Panc1 (cell line): ENCODE results near the gene BMPR2. TPM values are rescaled to one million over a fixed set of nuclear protein-coding genes. Genes with fewer than 3 reads are reported as not detected.

Experiments
- ATAC-seq: fragments of 200-7000 bp; cut with Tn5 transposase; 2 replicates; pipeline ENCODE4 v1.9.1; 2020; ENCODE audit warnings: mild to moderate bottlenecking, moderate library complexity
- BruUV-seq: library from RNA; stranded (reverse); fragments of 400-500 nt; replicated peaks from 2 replicates; lab custom pipeline; 2021; lab: Mats Ljungman, UMichigan
- CTCF ChIA-PET: fragments of 300-600 bp; sonication (Branson Sonifier 250); formaldehyde crosslinking; loops from one replicate; lab custom pipeline; 2022; ENCODE audit warnings: antibody characterized with exemption; lab: Charles Lee
- POLR2A ChIA-PET: fragments of 300-600 bp; sonication (Branson Sonifier 250); formaldehyde crosslinking; loops from one replicate; lab custom pipeline; 2022; ENCODE audit warnings: antibody characterized with exemption; lab: Charles Lee
- DNase-seq: peaks from one replicate; pipeline ENCODE4 v3.0.0-alpha.2; 2010; ENCODE audit warnings: low read depth, low spot score
- H3K27ac ChIP-seq: 2 replicates; pipeline ENCODE4 v1.5.1; 2011; ENCODE audit warnings: mild to moderate bottlenecking, low read length, inconsistent platforms
- H3K27me3 ChIP-seq: fragments of 200-500 bp; sonication (Bioruptor generic); 2 replicates; pipeline ENCODE4 v1.6.0; 2014; ENCODE audit warnings: low read length, inconsistent platforms; ENCODE audit not compliant: control insufficient read depth, insufficient read depth
- H3K36me3 ChIP-seq: fragments of 200-500 bp; sonication (Bioruptor generic); 2 replicates; pipeline ENCODE4 v1.5.1; 2014; ENCODE audit warnings: inconsistent platforms, mild to moderate bottlenecking, low read length, moderate library complexity; ENCODE audit not compliant: control insufficient read depth, insufficient read depth
- H3K4me1 ChIP-seq: 2 replicates; pipeline ENCODE4 v1.5.1; 2011; ENCODE audit warnings: inconsistent platforms, mild to moderate bottlenecking, low read length, moderate library complexity; ENCODE audit not compliant: control insufficient read depth, insufficient read depth
- H3K4me3 ChIP-seq, 2 experiments: 2 replicates each; pipeline ENCODE4 v1.5.1; 2011 to 2012; ENCODE audit warnings: low read depth in 2 of 2, low read length in 2 of 2, mild to moderate bottlenecking in 2 of 2, inconsistent platforms in 1 of 2, moderate library complexity in 1 of 2
- H3K9me3 ChIP-seq: fragments of 200-500 bp; sonication (Bioruptor generic); 2 replicates; pipeline ENCODE4 v1.5.1; 2014; ENCODE audit warnings: low read depth, mild to moderate bottlenecking, inconsistent platforms, low read length, moderate library complexity; ENCODE audit not compliant: control insufficient read depth, insufficient read depth
- POLR2AphosphoS5 ChIP-seq: IDR thresholded peaks from 2 replicates; pipeline ENCODE4 v1.6.1; 2012; ENCODE audit warnings: mild to moderate bottlenecking, low read depth, low read length, moderate library complexity
- SIN3A ChIP-seq: IDR thresholded peaks from 2 replicates; pipeline ENCODE4 v1.6.1; 2012; ENCODE audit warnings: low read depth, mild to moderate bottlenecking, low read length, moderate library complexity, borderline replicate concordance; ENCODE audit not compliant: insufficient read depth
- TCF7L2 ChIP-seq: IDR thresholded peaks from 2 replicates; pipeline ENCODE4 v1.6.1; 2011; ENCODE audit warnings: mild to moderate bottlenecking, low read depth, low read length, inconsistent platforms
- in situ Hi-C: cut with HindIII; loops from 2 replicates; pipeline ENCODE4 v1.10.0; 2016; ENCODE audit warnings: low sequenced_read_pairs, low pct_unique_long_range_greater_than_20kb
- intact Hi-C: fragments of 100-400 bp; cut with micrococcal nuclease; formaldehyde crosslinking; loops from one replicate; pipeline ENCODE4 v1.10.0; 2022; ENCODE audit not compliant: unreplicated experiment
- total RNA-seq: library from RNA; stranded (reverse); gene quantifications from one replicate; pipeline ENCODE4 v1.2.1, GENCODE V29; 2021; ENCODE audit not compliant: unreplicated experiment
- TF ChIP-seq, protein P1 (sequence below): fragments of 450-650 bp; IDR thresholded peaks from 2 replicates; pipeline ENCODE4 v1.5.1; 2017; ENCODE audit warnings: mild to moderate bottlenecking
- TF ChIP-seq, protein P2 (sequence below), 2 experiments: IDR thresholded peaks; 2 replicates each; pipeline ENCODE4 v1.6.1; 2011 to 2012; ENCODE audit warnings: low read depth in 2 of 2, control low read depth in 1 of 2, low read length in 1 of 2, mild to moderate bottlenecking in 1 of 2, moderate library complexity in 1 of 2; ENCODE audit not compliant: insufficient read depth in 1 of 2

Gene BMPR2
- total RNA-seq, 1 experiment from 2014 or later: 65.2 TPM

DNA sequence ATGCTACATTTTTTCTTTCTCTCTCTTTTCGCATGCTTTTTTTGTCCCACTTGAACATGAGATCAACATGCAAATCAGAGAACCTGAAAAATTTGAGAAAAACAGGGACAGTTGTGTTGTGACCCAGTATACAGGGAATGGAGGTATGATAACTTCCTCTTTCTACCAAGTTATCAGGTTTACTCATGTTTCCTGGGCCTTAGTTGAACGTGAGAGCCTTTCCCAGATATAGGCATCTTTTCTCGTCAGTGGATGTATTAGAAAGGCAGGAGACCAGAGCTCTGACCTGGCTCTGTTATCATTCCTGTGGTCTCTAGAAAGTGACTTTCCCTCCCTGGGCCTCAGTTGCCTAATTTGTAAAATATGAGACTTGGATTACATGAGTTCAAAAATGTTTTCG, 228.6 kb downstream of the BMPR2 start:
- Histone ChIP-seq H3K9me3 (no peaks in the 10 kb centered on the region), H3K36me3 (no peaks in the 10 kb centered on the region), H3K27ac (no peak overlapping the region), H3K4me3 (no peak overlapping the region), H3K4me1 (no peaks in the 10 kb centered on the region), H3K27me3 (no peaks in the 10 kb centered on the region)
- intact Hi-C loops: no loop called here
- in situ Hi-C loops: no loop called here
- ATAC-seq (no peak), DNase-seq (no peak)
- no peak for TF ChIP-seq TCF7L2
- TF ChIP-seq SIN3A: no peak
- TF ChIP-seq, protein P1, sequence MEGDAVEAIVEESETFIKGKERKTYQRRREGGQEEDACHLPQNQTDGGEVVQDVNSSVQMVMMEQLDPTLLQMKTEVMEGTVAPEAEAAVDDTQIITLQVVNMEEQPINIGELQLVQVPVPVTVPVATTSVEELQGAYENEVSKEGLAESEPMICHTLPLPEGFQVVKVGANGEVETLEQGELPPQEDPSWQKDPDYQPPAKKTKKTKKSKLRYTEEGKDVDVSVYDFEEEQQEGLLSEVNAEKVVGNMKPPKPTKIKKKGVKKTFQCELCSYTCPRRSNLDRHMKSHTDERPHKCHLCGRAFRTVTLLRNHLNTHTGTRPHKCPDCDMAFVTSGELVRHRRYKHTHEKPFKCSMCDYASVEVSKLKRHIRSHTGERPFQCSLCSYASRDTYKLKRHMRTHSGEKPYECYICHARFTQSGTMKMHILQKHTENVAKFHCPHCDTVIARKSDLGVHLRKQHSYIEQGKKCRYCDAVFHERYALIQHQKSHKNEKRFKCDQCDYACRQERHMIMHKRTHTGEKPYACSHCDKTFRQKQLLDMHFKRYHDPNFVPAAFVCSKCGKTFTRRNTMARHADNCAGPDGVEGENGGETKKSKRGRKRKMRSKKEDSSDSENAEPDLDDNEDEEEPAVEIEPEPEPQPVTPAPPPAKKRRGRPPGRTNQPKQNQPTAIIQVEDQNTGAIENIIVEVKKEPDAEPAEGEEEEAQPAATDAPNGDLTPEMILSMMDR: no peak
- no peak for TF ChIP-seq POLR2AphosphoS5
- TF ChIP-seq, protein P2, sequence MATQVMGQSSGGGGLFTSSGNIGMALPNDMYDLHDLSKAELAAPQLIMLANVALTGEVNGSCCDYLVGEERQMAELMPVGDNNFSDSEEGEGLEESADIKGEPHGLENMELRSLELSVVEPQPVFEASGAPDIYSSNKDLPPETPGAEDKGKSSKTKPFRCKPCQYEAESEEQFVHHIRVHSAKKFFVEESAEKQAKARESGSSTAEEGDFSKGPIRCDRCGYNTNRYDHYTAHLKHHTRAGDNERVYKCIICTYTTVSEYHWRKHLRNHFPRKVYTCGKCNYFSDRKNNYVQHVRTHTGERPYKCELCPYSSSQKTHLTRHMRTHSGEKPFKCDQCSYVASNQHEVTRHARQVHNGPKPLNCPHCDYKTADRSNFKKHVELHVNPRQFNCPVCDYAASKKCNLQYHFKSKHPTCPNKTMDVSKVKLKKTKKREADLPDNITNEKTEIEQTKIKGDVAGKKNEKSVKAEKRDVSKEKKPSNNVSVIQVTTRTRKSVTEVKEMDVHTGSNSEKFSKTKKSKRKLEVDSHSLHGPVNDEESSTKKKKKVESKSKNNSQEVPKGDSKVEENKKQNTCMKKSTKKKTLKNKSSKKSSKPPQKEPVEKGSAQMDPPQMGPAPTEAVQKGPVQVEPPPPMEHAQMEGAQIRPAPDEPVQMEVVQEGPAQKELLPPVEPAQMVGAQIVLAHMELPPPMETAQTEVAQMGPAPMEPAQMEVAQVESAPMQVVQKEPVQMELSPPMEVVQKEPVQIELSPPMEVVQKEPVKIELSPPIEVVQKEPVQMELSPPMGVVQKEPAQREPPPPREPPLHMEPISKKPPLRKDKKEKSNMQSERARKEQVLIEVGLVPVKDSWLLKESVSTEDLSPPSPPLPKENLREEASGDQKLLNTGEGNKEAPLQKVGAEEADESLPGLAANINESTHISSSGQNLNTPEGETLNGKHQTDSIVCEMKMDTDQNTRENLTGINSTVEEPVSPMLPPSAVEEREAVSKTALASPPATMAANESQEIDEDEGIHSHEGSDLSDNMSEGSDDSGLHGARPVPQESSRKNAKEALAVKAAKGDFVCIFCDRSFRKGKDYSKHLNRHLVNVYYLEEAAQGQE (IDR thresholded peaks at IDR 0.05; ENCODE audit: insufficient read depth in 1 of 2, low read depth in 2 of 2, low read length in 1 of 2): no peak
- BruUV-seq: no TSS peak
- ChIA-PET CTCF (no interaction called here), POLR2A (no interaction called here)

DNA sequence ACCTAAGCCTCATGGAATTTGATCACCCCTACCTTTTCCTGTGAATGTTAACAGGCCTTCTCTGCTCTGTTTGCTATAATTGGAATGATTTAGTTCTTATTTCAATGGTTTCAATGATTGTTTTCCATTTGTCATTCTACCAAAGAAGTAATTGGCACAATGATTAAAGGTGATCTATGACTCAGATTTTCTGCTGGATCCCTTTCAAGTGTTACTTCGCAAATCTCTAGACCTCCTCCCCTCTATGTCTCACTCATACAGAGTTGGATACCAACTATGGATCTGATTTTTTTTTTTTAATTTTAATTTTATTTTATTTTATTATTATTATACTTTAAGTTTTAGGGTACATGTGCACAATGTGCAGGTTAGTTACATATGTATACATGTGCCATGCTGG, 229.0 kb downstream of the BMPR2 start:
- no TSS peak for BruUV-seq
- Histone ChIP-seq H3K27me3 (no peaks in the 10 kb centered on the region; the same call in 1 of the 2 replicates), H3K4me3 (no peak overlapping the region), H3K4me1 (no peaks in the 10 kb centered on the region), H3K36me3 (no peaks in the 10 kb centered on the region), H3K9me3 (no peaks in the 10 kb centered on the region), H3K27ac (no peak overlapping the region)
- TF ChIP-seq POLR2AphosphoS5 (no peak), SIN3A (no peak)
- TF ChIP-seq, protein P2 (IDR thresholded peaks at IDR 0.05; ENCODE audit: insufficient read depth in 1 of 2, low read depth in 2 of 2, low read length in 1 of 2): no peak
- TF ChIP-seq, protein P1: no peak
- no peak for ATAC-seq
- POLR2A ChIA-PET: no interaction called here
- in situ Hi-C loops: no loop called here
- intact Hi-C loops: no loop called here
- no peak for DNase-seq
- CTCF ChIA-PET: no interaction called here
